ENCODE data around the gene TSPEAR.

Gene TSPEAR

GRCh38 chr21:44711327-44712202 is at the start of gene TSPEAR:
TSS of gene TSPEAR (minus strand) at chr21:44711572. CDS start at chr21:44711514, 58 bp downstream.
- in situ Hi-C loops (cut with MboI; ENCODE audit: low sequenced_read_pairs), result no loop called here

- in situ Hi-C loops (cut with MboI; ENCODE audit: low sequenced_read_pairs), result no loop called here
Observed at GRCh38 chr21:44760376-44760775, 49.0 kb upstream of the TSPEAR start.

GRCh38 chr21:44759628-44760285 is 48.4 kb upstream of the TSPEAR start:
- in situ Hi-C loops (cut with MboI; ENCODE audit: low sequenced_read_pairs), result no loop called here

- in situ Hi-C loops (cut with MboI; ENCODE audit: low sequenced_read_pairs), result no loop called here
Observed at GRCh38 chr21:44758781-44759627, 47.6 kb upstream of the TSPEAR start.

- in situ Hi-C loops (cut with MboI; ENCODE audit: low sequenced_read_pairs), result no loop called here
Observed at GRCh38 chr21:44758141-44758561, 46.8 kb upstream of the TSPEAR start.

GRCh38 chr21:44757731-44758130 is 46.4 kb upstream of the TSPEAR start:
- in situ Hi-C loops (cut with MboI; ENCODE audit: low sequenced_read_pairs), result no loop called here

GRCh38 chr21:44756423-44757185 is 45.2 kb upstream of the TSPEAR start:
- in situ Hi-C loops (cut with MboI; ENCODE audit: low sequenced_read_pairs), result no loop called here

GRCh38 chr21:44755227-44755626 is 43.9 kb upstream of the TSPEAR start:
- in situ Hi-C loops (cut with MboI; ENCODE audit: low sequenced_read_pairs), result no loop called here

- in situ Hi-C loops (cut with MboI; ENCODE audit: low sequenced_read_pairs), result no loop called here
Observed at GRCh38 chr21:44753357-44753756, 42.0 kb upstream of the TSPEAR start.

- in situ Hi-C loops (cut with MboI; ENCODE audit: low sequenced_read_pairs), result no loop called here
Observed at GRCh38 chr21:44752671-44753235, 41.4 kb upstream of the TSPEAR start.

GRCh38 chr21:44751799-44752636 is 40.6 kb upstream of the TSPEAR start:
- in situ Hi-C loops (cut with MboI; ENCODE audit: low sequenced_read_pairs), result no loop called here

- in situ Hi-C loops (cut with MboI; ENCODE audit: low sequenced_read_pairs), result no loop called here
Observed at GRCh38 chr21:44751186-44751798, 39.9 kb upstream of the TSPEAR start.

GRCh38 chr21:44750675-44751025 is 39.3 kb upstream of the TSPEAR start:
- in situ Hi-C loops (cut with MboI; ENCODE audit: low sequenced_read_pairs), result no loop called here

GRCh38 chr21:44749759-44750674 is 38.6 kb upstream of the TSPEAR start:
- in situ Hi-C loops (cut with MboI; ENCODE audit: low sequenced_read_pairs), result no loop called here

GRCh38 chr21:44749116-44749758 is 37.9 kb upstream of the TSPEAR start:
- in situ Hi-C loops (cut with MboI; ENCODE audit: low sequenced_read_pairs), result no loop called here

- in situ Hi-C loops (cut with MboI; ENCODE audit: low sequenced_read_pairs), result no loop called here
Observed at GRCh38 chr21:44748621-44749020, 37.2 kb upstream of the TSPEAR start.

- in situ Hi-C loops (cut with MboI; ENCODE audit: low sequenced_read_pairs), result no loop called here
Observed at GRCh38 chr21:44742418-44743153, 31.2 kb upstream of the TSPEAR start.

Measured in hTERT RPE-1 (cell line).